Osteoblast (primary cell): ENCODE results near the gene EXOC3. TPM values are rescaled to one million over a fixed set of nuclear protein-coding genes. Genes with fewer than 3 reads are reported as not detected.

Experiments used
- DNase-seq: peaks from one replicate; pipeline ENCODE4 v3.0.0; 2011; ENCODE audit warnings: low spot score, mixed read lengths; ENCODE audit not compliant: insufficient read length; ENCODE audit errors: missing footprints
- H2AFZ ChIP-seq: 2 replicates; pipeline ENCODE4 v1.6.0; 2011; ENCODE audit warnings: mild to moderate bottlenecking, low read length
- H3K27ac ChIP-seq: 2 replicates; pipeline ENCODE4 v1.5.1; 2011; ENCODE audit warnings: mild to moderate bottlenecking, low read depth, low read length, moderate library complexity
- H3K27me3 ChIP-seq: 2 replicates; pipeline ENCODE4 v1.6.0; 2012; ENCODE audit warnings: mild to moderate bottlenecking, control low read depth, inconsistent platforms, low read length, moderate library complexity; ENCODE audit not compliant: insufficient read depth
- H3K36me3 ChIP-seq: 2 replicates; pipeline ENCODE4 v1.5.1; 2011; ENCODE audit warnings: mild to moderate bottlenecking, low read length, control low read depth, moderate library complexity; ENCODE audit not compliant: insufficient read depth
- H3K4me1 ChIP-seq: 2 replicates; pipeline ENCODE4 v1.5.1; 2011; ENCODE audit warnings: mild to moderate bottlenecking, low read length, control low read depth, moderate library complexity; ENCODE audit not compliant: insufficient read depth
- H3K4me2 ChIP-seq: 2 replicates; pipeline ENCODE4 v1.6.0; 2011; ENCODE audit warnings: mild to moderate bottlenecking, low read length; ENCODE audit not compliant: insufficient read depth
- H3K4me3 ChIP-seq: fragments of 200-600 bp; sonication (generic); 3 replicates; pipeline ENCODE4 v1.5.1; 2012; ENCODE audit warnings: mild to moderate bottlenecking, low read length, inconsistent platforms; ENCODE audit not compliant: insufficient read depth
- H3K79me2 ChIP-seq: 2 replicates; pipeline ENCODE4 v1.6.0; 2012; ENCODE audit warnings: mild to moderate bottlenecking, low read length, control low read depth, inconsistent platforms; ENCODE audit not compliant: insufficient read depth
- H3K9me3 ChIP-seq: 2 replicates; pipeline ENCODE4 v1.5.1; 2011; ENCODE audit warnings: low read depth, low read length, control low read depth
- H4K20me1 ChIP-seq: 2 replicates; pipeline ENCODE4 v1.6.0; 2012; ENCODE audit warnings: mild to moderate bottlenecking, low read length, control low read depth; ENCODE audit not compliant: insufficient read depth
- CTCF ChIP-seq: IDR thresholded peaks from 2 replicates; pipeline ENCODE4 v1.5.1; 2011; ENCODE audit warnings: mild to moderate bottlenecking, low read depth, low read length, moderate library complexity; ENCODE audit errors: extremely low read depth
- total RNA-seq: library from RNA; depleted of rRNA; stranded (reverse); fragments of >200 nt; gene quantifications from 2 replicates; pipeline ENCODE4 v1.2.3, GENCODE V29; 2012

Gene EXOC3
- total RNA-seq, 1 donor, result 49.2 TPM

GRCh38 chr5:440401-441201, 2.4 kb upstream of the EXOC3 start:
- Histone ChIP-seq H3K9me3 (no peaks in the 10 kb centered on the region), H3K79me2 (peaks cover 32% of the 10 kb centered on the region), H3K36me3 (peaks cover 5% of the 10 kb centered on the region), H3K27ac (no peak overlapping the region), H4K20me1 (peaks cover 12% of the 10 kb centered on the region), H3K4me1 (peaks cover 17% of the 10 kb centered on the region), H3K4me2 (no peak overlapping the region), H3K4me3 (no peak overlapping the region), H3K27me3 (no peaks in the 10 kb centered on the region), H2AFZ (peak overlapping the region; percentile 29)
- TF ChIP-seq CTCF, result no peak
- peak; percentile 81 for DNase-seq

- DNase-seq, result no peak
- peaks cover 32% of the 10 kb centered on the region for H3K79me2 ChIP-seq
- H3K27ac ChIP-seq, result peak overlapping the region; percentile 86
- peak overlapping the region; percentile 96 for H3K4me3 ChIP-seq
- peaks cover 17% of the 10 kb centered on the region for H3K4me1 ChIP-seq
- H3K36me3 ChIP-seq, result peaks cover 7% of the 10 kb centered on the region
- no peak for TF ChIP-seq CTCF
- H3K9me3 ChIP-seq, result no peaks in the 10 kb centered on the region
- H4K20me1 ChIP-seq, result peaks cover 20% of the 10 kb centered on the region
- H3K27me3 ChIP-seq, result no peaks in the 10 kb centered on the region
- peak overlapping the region; percentile 93 for H3K4me2 ChIP-seq
- peak overlapping the region; percentile 85 for H2AFZ ChIP-seq
Observed at GRCh38 chr5:441996-442334, 1.0 kb upstream of the EXOC3 start.

- Histone ChIP-seq H3K4me3 (peak overlapping the region; percentile 96), H4K20me1 (peaks cover 31% of the 10 kb centered on the region), H3K79me2 (peaks cover 41% of the 10 kb centered on the region), H3K9me3 (no peaks in the 10 kb centered on the region), H3K36me3 (peaks cover 22% of the 10 kb centered on the region), H3K27ac (peak overlapping the region; percentile 58), H3K27me3 (no peaks in the 10 kb centered on the region), H3K4me2 (peak overlapping the region; percentile 100), H3K4me1 (peaks cover 17% of the 10 kb centered on the region), H2AFZ (peak overlapping the region; percentile 46)
- peak; percentile 91 for DNase-seq
- TF ChIP-seq CTCF, result no peak
Observed at GRCh38 chr5:443239-444151, 519 bp downstream of the EXOC3 start.

GRCh38 chr5:444226-444625, 1.2 kb downstream of the EXOC3 start:
- Histone ChIP-seq H3K36me3 (peaks cover 30% of the 10 kb centered on the region), H3K4me2 (peak overlapping the region; percentile 100), H3K27me3 (no peaks in the 10 kb centered on the region), H3K4me3 (peak overlapping the region; percentile 96), H2AFZ (no peak overlapping the region), H4K20me1 (peaks cover 36% of the 10 kb centered on the region), H3K4me1 (peaks cover 17% of the 10 kb centered on the region), H3K9me3 (no peaks in the 10 kb centered on the region), H3K79me2 (peaks cover 48% of the 10 kb centered on the region), H3K27ac (peak overlapping the region; percentile 58)
- no peak for TF ChIP-seq CTCF
- DNase-seq, result peak; percentile 64
